Erythroblast (primary cell): ENCODE data around the gene GOLGA6L9.
"Not testable (repeated sequence)": the region's sequence is repeated elsewhere in the genome, so short reads cannot be mapped to it uniquely, and the experiment has no call there.

ENCODE experiments used
- GATA1 ChIP-seq: IDR thresholded peaks from 2 replicates; pipeline ENCODE4 v1.6.1; 2011; ENCODE audit warnings: low read depth, mild to moderate bottlenecking, control low read depth, low read length, moderate library complexity
- POLR2A ChIP-seq: IDR thresholded peaks from 2 replicates; pipeline ENCODE4 v1.6.1; 2011; ENCODE audit warnings: mild to moderate bottlenecking, low read length

DNA sequence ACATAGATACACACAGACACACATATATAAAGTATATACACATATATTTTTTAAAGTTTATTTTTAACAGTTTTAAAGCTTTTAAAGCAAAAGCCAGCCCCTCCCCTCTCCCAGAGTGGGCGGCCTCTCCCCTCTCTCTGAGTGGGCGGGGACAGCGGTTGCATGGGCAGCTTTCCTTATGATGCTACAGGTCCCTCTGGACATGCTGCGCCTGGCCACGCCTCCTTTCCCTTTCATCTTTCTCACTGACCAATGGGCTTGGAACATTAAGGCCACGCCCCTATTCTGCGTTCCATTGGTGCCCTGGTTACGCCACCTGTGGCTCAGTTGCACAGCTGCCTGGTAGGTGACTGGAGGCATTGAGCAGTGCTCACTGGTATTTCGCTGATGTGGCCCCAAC lies at the start of gene GOLGA6L9:
- TF ChIP-seq POLR2A, GATA1: not testable (repeated sequence)
